Islet precursor cell (in vitro differentiated cells): Measurements from ENCODE around the gene GCA.

Experiments used
- DNase-seq: peaks from one replicate; pipeline ENCODE4 v3.0.0-alpha.2; 2018

GCA gene, protein sequence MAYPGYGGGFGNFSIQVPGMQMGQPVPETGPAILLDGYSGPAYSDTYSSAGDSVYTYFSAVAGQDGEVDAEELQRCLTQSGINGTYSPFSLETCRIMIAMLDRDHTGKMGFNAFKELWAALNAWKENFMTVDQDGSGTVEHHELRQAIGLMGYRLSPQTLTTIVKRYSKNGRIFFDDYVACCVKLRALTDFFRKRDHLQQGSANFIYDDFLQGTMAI

DNA sequence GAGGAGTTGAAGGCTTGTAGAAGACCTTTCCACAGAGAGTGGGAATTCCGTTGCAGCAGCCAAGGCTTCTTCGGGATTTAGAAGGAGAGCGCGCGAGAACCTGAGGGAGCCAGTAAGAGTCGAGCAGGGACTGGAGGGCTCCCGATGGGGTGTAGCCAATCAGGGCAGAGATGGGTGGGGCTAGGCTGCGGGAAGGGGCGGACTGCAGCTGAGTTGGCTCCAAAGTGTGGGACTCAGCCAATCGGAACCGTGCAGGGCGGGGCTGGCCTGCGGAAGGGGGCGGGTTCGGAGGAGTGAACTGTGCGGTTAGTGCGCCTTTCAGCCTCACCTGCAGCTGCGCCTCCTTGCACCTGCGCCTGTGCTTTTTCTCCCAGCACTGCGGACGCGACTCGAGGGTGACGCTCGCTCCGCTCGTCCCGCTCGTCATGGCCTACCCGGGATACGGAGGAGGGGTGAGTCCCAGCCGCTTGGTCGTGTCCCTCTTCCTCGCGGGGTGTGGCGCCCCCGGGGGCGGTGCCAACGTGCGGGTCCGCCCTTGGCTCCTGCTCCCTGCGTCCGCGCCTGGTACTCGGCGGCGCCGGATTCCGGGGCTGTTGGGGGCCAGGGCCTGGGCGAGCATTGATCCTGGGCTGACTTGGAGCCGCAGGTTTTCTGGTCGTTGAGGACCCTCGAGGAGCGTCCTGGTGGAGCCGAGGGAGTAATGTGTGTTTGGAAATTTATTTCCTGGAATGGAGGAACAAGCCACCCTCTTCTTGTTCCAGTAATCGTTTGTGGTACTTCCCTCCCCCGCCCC is at the start of gene GCA:
Gene GCA, plus strand, starts transcription at position 309 of the 793 bp plus-strand sequence. Its CDS starts 117 bp downstream, at position 426.
- DNase-seq: peak; percentile 99

DNA sequence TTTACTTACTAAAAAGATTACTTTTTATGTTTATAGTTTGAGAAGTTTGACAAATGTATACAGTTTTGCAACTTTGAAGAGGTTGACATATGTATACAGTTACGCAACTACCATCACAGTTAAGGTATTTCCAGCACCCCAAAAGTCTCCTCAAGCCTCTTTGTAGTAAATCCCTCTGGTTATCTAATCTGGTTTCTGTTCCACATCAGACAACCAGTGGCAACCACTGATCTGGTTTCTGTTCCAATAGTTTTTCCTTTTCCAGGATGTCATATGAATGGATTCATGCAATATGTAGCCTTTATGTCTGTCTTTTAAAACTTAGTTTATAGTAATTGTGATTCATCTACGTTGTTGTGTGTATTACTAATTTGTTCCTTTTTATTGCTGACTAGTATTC is 48.9 kb upstream of the GCA start:
- no peak for DNase-seq

DNA sequence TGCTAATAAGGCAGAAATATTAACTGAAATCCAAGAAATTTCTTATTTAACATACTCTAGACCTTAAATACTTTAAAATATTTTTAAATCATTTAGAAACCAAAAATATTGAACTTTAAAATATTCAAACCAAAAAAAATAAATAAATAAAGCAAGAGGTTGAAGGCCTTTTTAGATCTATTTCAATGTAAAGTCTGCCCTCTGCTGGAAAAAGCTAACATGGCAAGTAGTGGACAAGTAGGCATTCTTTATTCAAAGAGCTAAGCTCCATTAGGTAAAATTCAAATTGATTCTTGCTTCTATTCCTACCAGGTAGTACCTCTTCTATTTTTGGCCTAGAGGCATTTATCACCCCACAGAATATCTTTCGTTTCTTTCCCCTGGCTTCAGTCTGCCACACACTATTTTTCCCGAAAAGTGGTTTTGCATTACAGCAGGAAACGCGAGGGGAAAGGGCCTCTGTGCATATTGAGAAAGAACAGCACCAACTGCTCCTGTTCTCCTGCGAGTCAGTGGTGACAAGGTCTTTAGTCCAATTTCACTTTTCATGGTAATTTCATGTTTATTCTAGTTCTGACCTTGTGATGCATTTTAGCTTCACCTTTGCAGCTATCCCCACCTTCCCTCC is 45.9 kb upstream of the GCA start:
- DNase-seq: no peak

DNA sequence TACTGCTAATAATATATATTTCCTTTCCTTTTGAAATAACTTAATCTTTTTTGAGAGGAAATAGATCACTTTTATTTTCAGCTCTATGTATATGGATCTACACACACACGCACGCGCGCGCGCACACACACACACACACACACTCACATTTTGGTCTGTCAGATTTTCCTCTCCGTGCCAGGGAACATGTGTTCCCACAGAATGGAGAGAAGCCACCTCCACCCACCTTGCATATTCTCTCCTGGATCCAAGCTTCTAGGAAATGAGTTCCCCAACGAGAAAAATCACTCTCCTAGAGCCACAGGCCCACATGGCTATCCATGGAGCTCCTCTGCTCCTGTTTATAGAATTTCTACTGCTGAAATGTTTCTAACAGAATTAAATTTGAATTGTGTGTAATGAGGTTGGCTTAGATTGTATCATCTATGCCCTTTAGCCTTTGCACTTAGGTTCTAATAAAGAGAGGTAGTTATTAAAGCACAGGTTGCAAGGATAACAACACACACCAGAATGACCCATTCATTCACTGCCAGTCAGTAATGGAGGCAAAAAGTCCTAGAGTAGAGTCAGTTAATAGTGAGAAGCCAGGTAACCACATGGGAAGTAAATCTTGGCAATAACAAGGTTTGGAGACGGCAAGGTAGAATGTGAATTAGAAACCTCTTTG is 45.1 kb upstream of the GCA start:
- no peak for DNase-seq

DNA sequence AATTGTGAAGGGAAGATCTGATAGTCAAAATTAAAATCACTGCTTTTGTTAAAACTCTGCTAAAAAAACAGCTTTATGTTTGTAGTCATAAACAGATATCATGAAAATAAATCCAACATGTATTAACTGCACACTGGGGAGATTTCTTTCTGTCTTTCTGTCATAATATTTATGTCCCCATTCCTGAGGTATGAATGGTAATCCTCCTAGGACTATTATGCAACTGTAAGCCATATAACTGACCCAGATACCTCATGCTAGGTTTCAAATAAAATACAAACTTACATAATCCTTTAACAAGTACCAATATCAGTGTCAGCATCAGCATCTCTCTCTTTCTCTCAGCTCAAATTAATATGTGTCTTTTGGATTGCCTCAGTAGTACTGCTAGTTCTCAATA is 43.7 kb upstream of the GCA start:
- DNase-seq: no peak

DNA sequence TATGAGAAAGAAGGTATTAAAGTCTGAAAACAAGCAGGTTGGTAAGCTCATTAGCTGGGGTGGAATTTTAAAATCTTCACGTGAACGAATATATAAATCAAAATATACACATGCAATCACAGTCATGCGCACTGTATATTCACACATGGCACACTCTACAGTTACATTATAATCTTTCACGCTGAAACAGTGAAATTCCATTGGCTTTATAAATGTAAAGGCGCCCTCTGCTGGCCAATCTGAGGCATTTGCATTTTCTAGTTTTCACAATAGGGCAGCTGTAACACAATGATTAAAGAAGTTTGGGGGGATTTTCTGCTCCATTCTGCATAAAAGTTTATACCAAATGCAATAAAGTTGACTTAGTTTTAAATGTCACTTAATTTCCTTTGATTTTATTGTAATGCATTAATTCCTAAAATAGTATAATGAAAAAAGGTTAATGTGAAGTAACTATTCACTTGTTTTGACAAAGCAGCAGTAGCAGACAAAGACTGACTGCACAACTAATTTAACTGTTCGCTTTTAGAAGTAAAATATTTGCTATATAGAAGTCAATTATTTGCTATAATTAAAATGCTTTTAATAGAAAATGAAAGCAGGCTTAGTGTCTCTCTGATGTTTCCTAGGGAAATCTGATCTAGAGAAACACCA is 42.7 kb upstream of the GCA start:
- no peak for DNase-seq

DNA sequence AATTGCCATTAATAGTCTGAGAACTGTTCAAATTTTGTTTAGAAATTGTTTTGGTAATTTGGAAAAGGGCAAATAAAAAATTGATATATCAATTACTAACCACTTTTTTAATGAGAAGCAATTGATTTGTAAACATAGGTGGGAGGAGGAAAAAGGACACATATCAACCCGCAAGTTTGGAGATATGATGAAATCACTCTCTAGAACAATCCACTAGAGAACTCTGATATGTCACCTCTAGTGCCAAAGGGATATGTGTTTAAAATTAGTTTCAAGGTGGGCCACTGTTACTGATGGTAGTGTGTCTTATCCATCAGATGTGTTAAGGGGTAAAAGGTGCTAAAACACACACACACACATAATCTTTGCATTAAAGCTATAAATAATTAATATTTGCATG is 42.1 kb upstream of the GCA start:
- no peak for DNase-seq

DNA sequence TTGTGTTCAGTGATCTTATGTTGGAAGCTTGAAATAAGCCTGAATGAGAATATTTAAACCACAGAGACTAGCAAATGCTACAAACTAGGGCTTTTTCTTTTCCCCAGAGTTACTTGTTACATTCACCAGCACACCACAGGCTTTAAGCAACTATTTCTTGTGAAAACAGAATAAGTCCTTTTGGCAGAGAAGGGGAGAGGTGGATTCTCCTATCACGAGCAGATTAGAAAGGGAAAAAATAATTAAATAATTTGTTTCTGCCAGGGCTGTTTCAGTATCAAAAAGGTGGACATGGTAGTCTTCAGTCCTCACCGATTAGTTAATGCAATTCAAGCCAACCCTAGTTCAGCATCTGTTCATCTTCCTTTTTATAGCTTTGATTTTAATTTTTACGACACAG is 38.0 kb upstream of the GCA start:
- no peak for DNase-seq

DNA sequence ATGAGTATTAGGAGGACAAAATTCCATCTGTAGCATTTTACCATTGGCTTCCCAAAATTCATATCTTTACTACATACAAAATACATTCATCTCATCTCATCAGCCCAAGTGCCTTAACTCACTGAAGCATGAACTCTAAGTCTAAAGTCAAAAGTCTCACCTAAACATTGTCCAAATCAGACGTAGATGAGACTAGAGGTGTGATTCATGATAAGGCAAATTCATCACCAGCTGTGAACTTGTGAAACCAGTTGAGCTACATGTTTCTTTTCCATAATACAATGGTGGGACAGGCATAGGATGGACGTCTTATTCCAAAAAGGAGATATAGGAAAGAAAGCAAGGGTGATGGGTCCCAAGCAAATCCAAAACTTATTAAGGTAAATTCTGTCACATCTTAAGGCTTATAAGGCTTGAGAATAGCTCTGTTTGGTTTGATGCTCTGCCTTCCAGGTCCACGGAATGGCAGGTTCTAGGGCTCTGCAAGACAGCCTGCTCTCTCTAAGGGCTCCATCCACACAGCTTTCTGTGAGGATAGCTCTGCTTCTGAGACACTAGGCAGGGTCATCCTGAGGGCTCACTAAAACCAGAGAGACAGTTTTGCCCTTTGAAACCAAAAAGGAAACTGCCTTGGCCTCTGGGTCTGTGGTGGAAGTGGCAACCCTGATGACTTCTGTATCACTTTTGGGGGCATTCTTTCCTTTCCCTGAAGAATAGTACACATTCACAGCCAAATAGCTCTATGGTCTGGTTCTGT is 35.0 kb upstream of the GCA start:
- no peak for DNase-seq

DNA sequence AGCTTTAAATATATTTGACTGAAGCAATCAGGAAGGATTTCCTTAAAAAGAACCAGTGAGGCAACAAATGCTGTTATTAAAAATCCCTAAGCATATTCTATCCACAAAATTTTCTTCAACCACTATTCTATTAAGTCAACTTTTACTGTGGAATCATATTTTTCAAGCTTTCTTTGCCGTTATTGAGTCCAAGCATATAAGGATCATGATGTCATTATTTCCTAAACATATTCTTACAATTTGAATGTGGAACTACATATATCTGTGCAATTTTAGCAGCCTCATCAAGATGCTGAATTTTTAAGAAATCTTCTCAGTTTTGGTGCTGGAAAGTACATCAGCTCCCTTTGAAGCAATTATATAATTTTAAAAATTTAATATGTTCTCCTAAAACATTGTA is 31.1 kb upstream of the GCA start:
- DNase-seq: no peak

DNA sequence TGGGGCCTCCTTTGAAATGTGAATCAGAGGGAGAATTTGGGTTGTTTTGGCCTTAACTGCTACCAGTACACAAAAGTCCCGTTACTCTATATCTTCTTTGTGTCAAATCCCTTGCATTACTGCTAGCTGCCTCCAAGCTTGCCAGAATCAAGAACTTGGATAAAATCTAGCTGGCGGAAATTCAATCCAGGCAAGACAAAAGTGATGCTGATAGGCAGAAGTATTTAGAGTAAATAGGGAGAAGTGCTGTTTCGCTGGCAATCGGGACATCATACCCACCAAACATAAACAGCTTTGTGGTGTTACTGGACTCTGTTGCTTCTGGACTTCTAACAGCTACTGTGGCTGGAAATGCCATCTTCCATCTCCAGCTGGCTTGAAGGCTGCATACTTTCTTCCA is 28.0 kb upstream of the GCA start:
- no peak for DNase-seq

DNA sequence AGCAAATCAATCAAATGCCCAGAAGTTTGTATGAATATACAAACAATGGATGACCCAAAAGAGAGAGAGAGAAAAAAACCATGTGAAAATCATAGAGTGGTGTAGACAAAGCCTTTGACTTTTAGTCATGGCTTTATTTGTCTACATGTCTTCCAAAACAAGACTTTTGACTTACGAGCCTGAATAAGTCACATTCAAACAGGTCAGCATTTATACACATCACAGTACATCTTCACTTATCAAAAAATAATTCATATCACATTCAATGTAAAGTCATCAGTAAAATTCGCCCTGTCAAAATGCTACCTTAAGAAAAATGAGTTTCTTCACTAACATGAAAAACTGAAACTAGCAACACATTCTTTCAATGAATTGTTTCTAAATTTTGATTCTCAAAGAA is 27.3 kb upstream of the GCA start:
- no peak for DNase-seq

DNA sequence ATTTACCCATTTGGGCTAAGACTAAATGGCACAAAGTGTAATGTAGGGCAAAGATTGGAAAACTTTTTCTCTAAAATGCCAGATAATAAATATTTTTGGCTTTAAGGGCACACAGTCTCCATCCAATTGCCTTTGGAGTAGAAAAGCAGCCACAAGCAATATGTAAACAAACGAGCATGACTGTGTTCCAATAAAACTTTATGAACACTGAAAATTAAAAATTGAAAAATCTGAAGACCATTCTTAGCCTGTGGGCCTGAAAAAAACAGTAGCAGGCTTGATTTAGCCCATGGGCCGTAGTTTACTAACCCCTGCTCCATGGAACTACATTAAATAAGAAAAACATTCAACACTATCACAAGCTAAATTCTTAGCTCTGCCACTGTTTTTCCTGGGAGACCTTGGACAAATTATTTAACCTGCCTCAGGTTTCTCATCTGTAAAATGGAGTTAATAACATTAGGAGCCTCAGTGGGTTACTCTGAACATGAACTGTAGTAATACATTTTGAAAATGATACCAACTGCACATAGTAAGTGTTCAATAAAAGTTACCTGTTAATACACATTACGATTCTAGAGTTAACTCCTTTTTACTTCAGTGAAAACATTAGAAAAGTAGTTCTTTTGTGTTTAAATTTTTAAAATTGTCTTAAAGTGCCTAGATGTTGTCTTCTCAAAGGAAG is 26.7 kb upstream of the GCA start:
- DNase-seq: no peak

DNA sequence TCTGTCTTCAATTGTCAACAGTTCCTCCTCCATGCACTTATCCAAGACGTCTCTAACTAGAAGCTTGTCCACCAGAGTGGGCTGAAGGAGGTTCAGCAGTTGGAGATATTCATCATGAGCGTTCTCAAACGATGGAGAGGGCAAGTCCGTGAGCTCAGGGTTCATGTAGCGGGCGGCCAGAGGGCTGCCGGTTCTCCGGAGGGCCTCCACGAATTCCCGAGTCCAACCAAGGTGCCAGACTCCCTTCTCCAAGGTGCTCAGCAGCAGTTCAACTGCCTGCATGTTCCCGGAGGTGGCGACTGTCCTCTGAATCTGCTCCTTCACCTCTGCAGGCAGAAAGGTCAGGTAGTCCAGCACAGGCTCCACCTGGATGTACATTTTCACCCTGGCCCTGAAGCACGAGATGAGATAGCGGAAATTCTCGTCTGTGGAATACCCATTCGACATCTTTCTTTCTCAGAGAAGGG is 26.0 kb upstream of the GCA start:
- DNase-seq: peak; percentile 66

DNA sequence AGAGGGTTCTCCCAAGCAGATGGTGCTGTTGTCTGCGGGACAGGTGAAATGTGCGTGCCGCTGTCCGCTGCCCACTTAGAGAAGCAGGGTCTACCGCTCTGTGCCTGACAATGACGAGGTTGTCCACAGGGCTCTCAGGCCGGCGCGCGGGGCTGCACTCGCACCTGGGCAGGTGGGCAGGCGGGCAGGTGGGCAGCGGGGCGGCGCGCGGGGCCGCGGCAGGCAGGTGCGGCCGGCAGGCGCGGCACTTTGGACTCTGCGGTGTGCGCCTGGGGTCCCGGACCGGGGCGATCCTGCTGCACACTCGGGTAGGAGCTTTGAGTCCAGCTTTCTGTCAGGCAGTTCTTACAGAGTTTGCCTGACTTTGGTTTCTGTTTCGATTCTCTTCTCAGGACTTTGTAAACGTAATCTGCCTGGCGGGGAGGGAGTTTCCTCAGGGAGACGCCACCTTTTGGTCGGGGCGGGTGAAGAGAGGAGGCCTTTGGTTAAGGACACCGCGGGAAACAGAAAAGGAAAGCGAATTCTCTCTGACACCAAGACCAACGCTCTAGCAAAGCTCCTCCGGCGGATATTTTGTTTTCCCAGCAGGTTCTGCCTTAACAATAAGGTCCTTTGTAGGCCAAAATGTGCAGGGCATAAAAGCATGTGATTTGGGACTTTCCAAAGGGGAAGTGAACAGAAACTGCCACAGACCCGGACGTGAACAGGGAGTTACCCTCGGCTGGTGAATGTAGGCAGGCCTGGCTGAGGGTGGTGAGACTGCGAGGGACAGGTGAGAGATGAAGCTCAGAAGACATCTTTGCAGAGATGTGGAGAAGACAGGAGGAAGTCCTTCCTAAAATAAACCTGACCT is 25.4 kb upstream of the GCA start, which contains the start of gene IFIH1:
Gene IFIH1, minus strand, starts transcription at position 357 of the 853 bp plus-strand sequence. CDS start 377 bp downstream, outside the sequence.
- peak; percentile 74 for DNase-seq

DNA sequence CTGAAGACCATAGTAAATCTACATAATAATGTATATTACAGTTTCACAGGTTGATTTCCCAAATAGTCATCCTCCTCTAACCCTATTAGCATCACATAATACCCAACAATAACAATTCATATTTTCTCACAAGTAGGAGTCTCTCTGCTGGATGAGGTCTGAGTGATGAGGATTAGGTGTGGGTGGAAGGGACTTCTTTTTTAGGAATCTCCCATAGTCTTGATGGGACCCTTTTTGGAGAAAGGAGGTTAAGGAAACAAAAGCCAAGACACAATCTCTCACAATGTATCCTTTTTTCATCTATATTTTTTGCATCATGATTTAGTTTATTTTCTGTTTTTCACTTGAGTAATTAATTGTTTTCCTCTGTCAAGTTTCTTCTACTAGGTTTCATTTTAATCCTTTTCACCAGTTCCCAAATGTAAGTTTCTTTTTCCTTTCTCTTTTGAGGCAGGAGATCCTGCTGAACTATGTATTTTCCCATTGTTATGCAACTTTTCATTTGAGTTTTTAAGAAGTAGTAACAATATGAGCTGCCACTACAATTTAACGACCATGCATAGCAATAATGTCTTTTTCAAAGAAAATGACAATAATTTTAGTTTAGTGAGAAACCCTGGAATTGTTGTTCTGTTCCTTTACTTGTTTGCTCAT is 22.9 kb upstream of the GCA start:
- DNase-seq: no peak

DNA sequence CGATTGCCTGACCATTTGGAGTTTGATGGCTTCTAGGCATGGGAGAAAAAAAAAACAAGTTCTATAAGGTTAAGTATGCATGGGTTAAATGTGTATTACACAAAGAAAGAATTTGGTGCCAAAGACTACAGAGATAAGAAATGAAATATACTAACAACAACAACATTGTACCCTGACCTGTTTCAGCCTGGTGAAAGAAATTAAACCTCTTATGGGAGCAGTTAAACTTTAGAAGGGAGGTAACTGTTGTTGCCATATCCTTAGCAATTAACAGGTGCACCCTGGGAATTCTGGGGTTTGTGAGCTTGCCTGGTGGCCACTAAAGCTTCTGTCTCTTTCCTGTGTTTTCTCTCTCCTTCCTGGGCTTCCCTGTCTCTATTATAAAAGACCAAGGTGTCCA is 19.0 kb upstream of the GCA start:
- no peak for DNase-seq

DNA sequence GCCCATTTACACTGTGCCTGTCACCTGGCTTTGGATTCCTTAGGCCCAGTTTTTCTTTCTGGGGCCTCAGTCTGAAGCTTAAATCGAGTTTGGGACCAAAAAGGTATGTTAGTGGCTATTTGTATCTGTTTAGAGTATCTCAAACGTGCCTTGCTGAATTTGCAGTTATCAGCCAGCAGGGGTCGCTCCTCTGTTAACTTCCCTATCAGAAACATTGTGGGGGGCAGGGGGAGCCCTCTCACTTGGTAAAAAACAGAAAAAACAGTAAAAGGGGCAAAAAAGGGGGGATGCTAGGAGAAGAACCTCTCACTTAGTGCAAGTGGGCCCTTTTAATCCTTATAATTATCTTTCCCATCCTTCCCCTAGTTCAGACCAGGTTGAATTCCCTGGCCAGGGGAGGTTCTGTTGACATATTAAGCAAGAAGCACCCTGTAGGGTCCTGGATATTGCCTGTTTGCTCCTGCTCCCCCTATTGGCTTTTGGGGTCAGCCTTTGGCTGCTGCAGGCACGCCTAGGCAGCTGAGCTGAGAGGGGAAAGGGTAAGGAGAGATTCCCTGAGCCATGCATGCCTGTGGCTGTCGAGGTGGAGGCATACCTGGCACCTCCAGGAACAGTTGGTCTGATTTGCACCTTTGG is 16.7 kb upstream of the GCA start:
- no peak for DNase-seq

DNA sequence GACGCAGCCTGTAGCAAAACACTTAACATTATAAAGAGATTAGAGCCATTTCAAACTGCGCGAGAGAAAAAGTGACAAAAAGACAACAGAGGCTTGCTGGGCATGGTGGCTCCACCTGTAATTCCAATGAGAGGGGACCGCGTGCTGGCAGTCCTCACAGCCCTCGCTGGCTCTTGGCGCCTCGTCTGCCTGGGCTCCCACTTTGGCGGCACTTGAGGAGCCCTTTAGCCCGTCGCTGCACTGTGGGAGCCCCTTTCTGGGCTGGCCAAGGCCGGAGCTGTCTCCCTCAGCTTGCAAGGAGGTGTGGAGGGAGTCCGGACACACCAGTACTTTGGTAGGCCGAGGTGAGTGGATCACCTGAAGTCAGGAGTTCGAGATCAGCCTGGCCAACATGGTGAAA is 16.1 kb upstream of the GCA start:
- no peak for DNase-seq
